GM12874 (cell line): ENCODE results near the gene PARVB.

Experiments used
- CTCF ChIP-seq: IDR thresholded peaks from 2 replicates; pipeline ENCODE4 v1.5.1; 2011; ENCODE audit warnings: low read depth, mild to moderate bottlenecking, control low read depth, low read length, moderate library complexity; ENCODE audit not compliant: insufficient read depth

Gene PARVB

DNA sequence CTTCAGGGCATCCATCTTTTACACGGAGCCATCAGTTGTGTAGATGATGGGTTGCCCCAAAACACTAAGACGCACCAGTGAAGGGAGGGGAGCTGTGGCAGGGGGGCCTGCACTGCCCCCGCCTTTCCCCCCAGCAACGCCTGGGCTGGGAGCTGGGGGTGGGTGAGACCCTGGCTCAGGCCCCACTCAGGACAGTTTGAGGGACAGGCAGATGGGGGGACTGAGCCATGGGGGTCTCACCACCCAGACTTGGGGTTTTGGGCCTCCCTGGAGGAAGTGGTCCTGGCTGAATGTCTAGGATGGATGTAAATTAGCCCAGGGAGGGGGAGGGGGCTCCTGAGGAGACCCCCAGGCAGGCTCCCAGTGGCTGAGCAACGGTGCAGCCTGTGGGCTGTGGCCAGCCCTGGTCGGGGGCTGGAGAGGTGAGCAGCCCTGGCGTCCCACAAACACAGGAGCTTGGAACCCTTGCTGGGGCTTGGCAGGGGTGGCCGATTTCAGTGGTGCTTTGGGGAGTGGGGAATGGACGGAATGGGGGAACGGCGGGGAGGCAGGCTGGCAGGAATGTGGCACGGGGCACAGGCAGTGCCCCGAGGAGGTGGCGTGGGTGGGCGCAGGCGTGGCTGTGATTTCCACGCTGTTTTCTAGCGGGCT, 6.1 kb downstream of the PARVB start:
- no peak for TF ChIP-seq CTCF

GRCh38 chr22:44030702-44031082, 6.6 kb downstream of the PARVB start:
- no peak for TF ChIP-seq CTCF

DNA sequence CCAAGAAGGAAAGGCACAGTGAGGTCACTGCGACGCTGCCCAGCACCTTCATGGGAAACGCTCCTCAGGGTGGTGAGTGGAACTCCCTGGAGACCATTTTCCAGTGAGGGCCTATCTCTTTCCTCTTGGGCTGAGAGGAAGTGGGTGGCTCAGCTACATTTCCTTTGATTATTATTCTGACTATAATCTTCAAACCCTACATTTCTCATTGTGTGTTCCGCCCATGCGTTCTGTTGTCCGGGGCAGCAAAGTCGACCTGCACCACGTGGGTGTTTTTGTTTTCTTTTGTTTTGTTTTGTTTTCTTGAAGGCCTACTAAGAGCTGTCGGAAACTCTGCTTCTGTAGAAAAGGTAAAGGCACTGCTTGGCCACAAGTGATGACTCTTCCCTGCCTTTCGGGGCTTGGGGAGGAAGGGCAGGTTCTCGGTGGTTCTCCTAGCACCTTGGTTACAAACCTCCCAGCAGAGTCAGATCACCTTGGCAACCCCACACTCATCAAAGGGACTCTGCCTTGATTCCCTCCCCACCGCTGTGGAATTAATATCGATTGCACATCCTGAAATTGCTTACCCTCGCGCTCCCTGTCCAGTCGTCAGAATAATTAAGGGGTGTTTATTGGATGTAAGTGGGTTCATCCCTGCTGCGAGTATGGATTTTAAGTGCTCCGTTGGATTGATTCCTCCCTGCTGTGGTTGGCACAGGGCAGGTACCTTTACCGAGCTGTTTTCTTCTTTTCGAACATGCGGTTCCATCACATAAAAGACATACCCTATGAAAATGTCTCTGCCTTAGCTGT, 7.3 kb downstream of the PARVB start:
- TF ChIP-seq CTCF = no peak

DNA sequence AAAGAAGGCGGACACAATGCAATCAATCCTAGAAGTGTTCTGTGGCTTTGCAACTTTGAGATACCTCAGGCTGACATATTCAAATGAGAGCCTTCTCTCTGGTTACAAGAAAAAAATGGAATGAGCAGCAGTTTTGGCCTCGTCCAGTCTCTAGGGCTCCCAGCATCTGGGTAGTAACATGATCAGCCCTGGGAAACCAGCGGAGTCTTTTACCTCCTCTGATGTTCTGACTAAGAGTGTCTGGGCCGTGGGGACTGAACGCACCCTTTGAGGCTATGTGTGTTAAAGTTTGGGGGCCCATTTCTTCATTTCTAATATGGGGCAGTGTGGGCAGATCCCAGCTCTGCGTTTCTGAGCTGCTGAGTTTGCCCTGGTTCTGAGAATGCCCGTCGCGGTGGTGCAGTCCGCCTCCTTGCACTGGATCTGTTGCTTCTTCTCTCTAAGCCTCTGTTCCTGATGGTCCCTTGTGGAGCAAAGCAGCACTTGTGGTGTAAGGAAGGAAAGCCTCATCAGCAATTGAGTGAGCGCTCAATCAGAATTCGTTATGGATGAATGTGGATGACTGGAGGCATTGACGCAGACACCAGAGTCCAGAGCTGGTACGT, 8.1 kb downstream of the PARVB start:
- no peak for TF ChIP-seq CTCF

DNA sequence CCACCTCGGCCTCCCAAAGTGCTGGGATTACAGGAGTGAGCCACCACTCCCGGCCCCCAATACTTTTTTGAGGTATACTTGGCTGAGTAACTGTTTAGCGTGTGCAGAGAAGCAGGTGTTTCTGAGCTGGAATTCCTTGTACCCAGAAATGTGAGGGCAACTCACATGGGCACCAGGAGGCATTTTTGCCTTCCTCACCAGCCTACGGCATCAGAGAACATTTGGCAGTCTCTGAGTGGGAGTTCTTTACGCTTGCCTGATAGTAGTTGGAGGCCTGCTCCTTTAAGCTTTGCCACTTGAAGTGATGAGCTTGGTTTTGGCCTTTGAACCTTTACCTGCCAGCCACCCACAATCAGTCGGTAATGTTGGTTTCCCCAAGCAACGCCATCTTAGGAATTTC, 9.2 kb downstream of the PARVB start:
- no peak for TF ChIP-seq CTCF

GRCh38 chr22:44033694-44034093, 9.6 kb downstream of the PARVB start:
- TF ChIP-seq CTCF = no peak

DNA sequence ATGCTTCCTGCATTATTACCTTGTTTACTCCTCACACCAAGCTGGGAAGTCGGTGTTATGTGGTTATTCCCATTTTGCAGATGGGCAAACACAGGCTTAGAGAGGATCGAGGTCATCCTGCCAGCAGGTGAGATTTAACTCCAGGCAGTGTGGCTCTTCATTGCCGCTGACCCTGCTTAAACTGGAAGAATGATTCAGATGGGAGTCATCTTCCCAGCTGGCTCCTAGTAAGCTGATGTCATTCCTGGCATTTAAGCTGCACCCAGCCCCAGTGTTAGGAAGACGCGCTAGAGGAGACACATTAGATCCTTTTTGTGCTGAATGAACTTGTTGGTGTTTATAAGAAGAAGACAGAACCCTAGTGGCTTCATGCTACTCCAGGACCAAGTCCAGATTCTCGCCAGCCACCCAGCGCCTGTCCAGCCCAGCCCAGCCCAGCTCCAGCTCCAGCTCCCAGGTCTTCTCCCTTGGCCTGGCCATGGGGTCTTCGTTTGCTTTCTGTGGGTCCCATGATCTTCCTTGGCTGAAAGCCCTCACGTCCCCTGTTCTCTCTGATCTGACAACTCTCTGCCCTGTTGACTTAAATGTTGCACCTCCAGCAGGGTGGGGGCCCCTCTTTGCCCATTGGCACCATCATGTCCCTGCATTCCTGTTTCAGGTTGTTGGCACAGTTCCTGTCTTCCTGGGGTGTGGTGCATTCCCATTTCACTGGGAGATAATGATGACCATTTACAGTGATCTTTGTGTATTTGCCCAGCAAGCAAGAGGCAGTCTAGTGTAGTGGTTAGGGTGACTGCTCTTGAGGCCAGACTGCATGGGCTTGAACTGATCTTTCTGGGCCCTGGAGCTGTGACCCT, 13.6 kb downstream of the PARVB start:
- TF ChIP-seq CTCF = no peak
